ENCODE results near the gene GPR146.

GRCh38 chr7:1026721-1027161 is 17.6 kb upstream of the GPR146 start:
- TF ChIP-seq ATF3 (IDR thresholded peaks at IDR 0.05; ENCODE audit: insufficient read depth, low read depth, low read length) (no peak), EZH2 (IDR thresholded peaks at IDR 0.05; ENCODE audit: low read depth, low read length, severe bottlenecking) (no peak), CHD2 (IDR thresholded peaks at IDR 0.05; ENCODE audit: low read length) (no peak), CHD1 (IDR thresholded peaks at IDR 0.05; ENCODE audit: low read depth, low read length) (no peak)
- TF ChIP-seq, protein P1, sequence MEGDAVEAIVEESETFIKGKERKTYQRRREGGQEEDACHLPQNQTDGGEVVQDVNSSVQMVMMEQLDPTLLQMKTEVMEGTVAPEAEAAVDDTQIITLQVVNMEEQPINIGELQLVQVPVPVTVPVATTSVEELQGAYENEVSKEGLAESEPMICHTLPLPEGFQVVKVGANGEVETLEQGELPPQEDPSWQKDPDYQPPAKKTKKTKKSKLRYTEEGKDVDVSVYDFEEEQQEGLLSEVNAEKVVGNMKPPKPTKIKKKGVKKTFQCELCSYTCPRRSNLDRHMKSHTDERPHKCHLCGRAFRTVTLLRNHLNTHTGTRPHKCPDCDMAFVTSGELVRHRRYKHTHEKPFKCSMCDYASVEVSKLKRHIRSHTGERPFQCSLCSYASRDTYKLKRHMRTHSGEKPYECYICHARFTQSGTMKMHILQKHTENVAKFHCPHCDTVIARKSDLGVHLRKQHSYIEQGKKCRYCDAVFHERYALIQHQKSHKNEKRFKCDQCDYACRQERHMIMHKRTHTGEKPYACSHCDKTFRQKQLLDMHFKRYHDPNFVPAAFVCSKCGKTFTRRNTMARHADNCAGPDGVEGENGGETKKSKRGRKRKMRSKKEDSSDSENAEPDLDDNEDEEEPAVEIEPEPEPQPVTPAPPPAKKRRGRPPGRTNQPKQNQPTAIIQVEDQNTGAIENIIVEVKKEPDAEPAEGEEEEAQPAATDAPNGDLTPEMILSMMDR (IDR thresholded peaks at IDR 0.05; ENCODE audit: control extremely low read depth in 1 of 3, insufficient read depth in 1 of 3, low read depth in 1 of 3, low read length in 3 of 3): no peak

All from H1 (cell line).